ENCODE data around the gene GAA.

The GAA gene

GRCh38 chr17:80055597-80055996, 45.8 kb upstream of the GAA start:
- Histone ChIP-seq H3K9me2 (replicated peaks; ENCODE audit: insufficient read depth, low read length) (no peaks in the 10 kb centered on the region), H3K27me3 (ENCODE audit: low read length) (no peaks in the 10 kb centered on the region), H4K20me1 (ENCODE audit: low read depth, low read length) (no peaks in the 10 kb centered on the region), H3K4me2 (ENCODE audit: low read depth, low read length, poor library complexity, severe bottlenecking) (no peak overlapping the region), H3F3A (ENCODE audit: insufficient read depth) (no peaks in the 10 kb centered on the region), H3K79me2 (ENCODE audit: insufficient read depth, low read length) (no peaks in the 10 kb centered on the region), H3K9me3 (ENCODE audit: insufficient read depth, low read length) (no peaks in the 10 kb centered on the region), H3K36me3 (ENCODE audit: low read length) (no peaks in the 10 kb centered on the region), H3K27ac (ENCODE audit: low read depth, low read length) (no peak overlapping the region), H3K9ac (ENCODE audit: low read length) (no peak overlapping the region), H3K4me3 (ENCODE audit: insufficient read depth, low read length, poor library complexity, severe bottlenecking) (no peak overlapping the region), H2AFZ (ENCODE audit: low read depth, low read length, severe bottlenecking) (no peak overlapping the region)
- TF ChIP-seq EZH2phosphoT487 (conservative IDR thresholded peaks at IDR 0.05; ENCODE audit: low read length) (no peak), CTCF (IDR thresholded peaks at IDR 0.05; ENCODE audit: insufficient read depth, low read length, poor library complexity, severe bottlenecking) (no peak)

GRCh38 chr17:80058311-80058955, 42.9 kb upstream of the GAA start:
- Histone ChIP-seq H3K9me3 (ENCODE audit: insufficient read depth, low read length) (no peaks in the 10 kb centered on the region), H3K79me2 (ENCODE audit: insufficient read depth, low read length) (no peaks in the 10 kb centered on the region), H2AFZ (ENCODE audit: low read depth, low read length, severe bottlenecking) (no peak overlapping the region), H3K9me2 (replicated peaks; ENCODE audit: insufficient read depth, low read length) (no peaks in the 10 kb centered on the region), H3K27me3 (ENCODE audit: low read length) (no peaks in the 10 kb centered on the region), H3F3A (ENCODE audit: insufficient read depth) (no peaks in the 10 kb centered on the region), H3K4me3 (ENCODE audit: insufficient read depth, low read length, poor library complexity, severe bottlenecking) (no peak overlapping the region), H3K36me3 (ENCODE audit: low read length) (no peaks in the 10 kb centered on the region), H4K20me1 (ENCODE audit: low read depth, low read length) (no peaks in the 10 kb centered on the region), H3K27ac (ENCODE audit: low read depth, low read length) (no peak overlapping the region), H3K4me2 (ENCODE audit: low read depth, low read length, poor library complexity, severe bottlenecking) (no peak overlapping the region), H3K9ac (ENCODE audit: low read length) (no peak overlapping the region)
- TF ChIP-seq EZH2phosphoT487 (conservative IDR thresholded peaks at IDR 0.05; ENCODE audit: low read length), result no peak
- no peak for TF ChIP-seq CTCF (IDR thresholded peaks at IDR 0.05; ENCODE audit: insufficient read depth, low read length, poor library complexity, severe bottlenecking)

GRCh38 chr17:80060644-80061043, 40.7 kb upstream of the GAA start:
- Histone ChIP-seq H2AFZ (ENCODE audit: low read depth, low read length, severe bottlenecking) (no peak overlapping the region), H3K9me3 (ENCODE audit: insufficient read depth, low read length) (no peaks in the 10 kb centered on the region)
- TF ChIP-seq CTCF (IDR thresholded peaks at IDR 0.05; ENCODE audit: insufficient read depth, low read length, poor library complexity, severe bottlenecking) (no peak), EZH2phosphoT487 (conservative IDR thresholded peaks at IDR 0.05; ENCODE audit: low read length) (no peak)

More at GRCh38 chr17:80060644-80061043, 40.7 kb upstream of the GAA start:
- Histone ChIP-seq H3K4me3 (ENCODE audit: insufficient read depth, low read length, poor library complexity, severe bottlenecking) (no peak overlapping the region), H3K27me3 (ENCODE audit: low read length) (no peaks in the 10 kb centered on the region), H3K36me3 (ENCODE audit: low read length) (no peaks in the 10 kb centered on the region), H3K4me2 (ENCODE audit: low read depth, low read length, poor library complexity, severe bottlenecking) (no peak overlapping the region), H3K9ac (ENCODE audit: low read length) (no peak overlapping the region), H4K20me1 (ENCODE audit: low read depth, low read length) (no peaks in the 10 kb centered on the region), H3K9me2 (replicated peaks; ENCODE audit: insufficient read depth, low read length) (no peaks in the 10 kb centered on the region), H3K27ac (ENCODE audit: low read depth, low read length) (no peak overlapping the region), H3K79me2 (ENCODE audit: insufficient read depth, low read length) (no peaks in the 10 kb centered on the region), H3F3A (ENCODE audit: insufficient read depth) (no peaks in the 10 kb centered on the region)
